SK-N-SH treated with all-trans-retinoic acid at 6 μM for 48 hours (cell line): Measurements from ENCODE around the gene EPB41L2.

Source experiments
- ATAC-seq: fragments of 200-7000 bp; cut with Tn5 transposase; 3 replicates; pipeline ENCODE4 v1.9.1; 2020; ENCODE audit warnings: mild to moderate bottlenecking, moderate library complexity
- ARNTL ChIP-seq: fragments of 450-650 bp; formaldehyde crosslinking; IDR thresholded peaks from 2 replicates; pipeline ENCODE4 v1.5.0; 2020; ENCODE audit warnings: low read depth, mild to moderate bottlenecking, moderate library complexity, borderline replicate concordance
- BACH2 ChIP-seq: fragments of 250-450 bp; sonication (Bioruptor Pico); IDR thresholded peaks from 2 replicates; pipeline ENCODE4 v1.9.0; 2021; ENCODE audit warnings: mild to moderate bottlenecking, borderline replicate concordance
- CSDC2 ChIP-seq: fragments of 250-450 bp; sonication (Bioruptor Pico); IDR thresholded peaks from 2 replicates; pipeline ENCODE4 v1.5.0; 2020; ENCODE audit warnings: mild to moderate bottlenecking, moderate library complexity
- GLIS3 ChIP-seq: fragments of 250-450 bp; sonication (Bioruptor Pico); IDR thresholded peaks from 2 replicates; pipeline ENCODE4 v1.5.0; 2020; ENCODE audit warnings: mild to moderate bottlenecking, moderate library complexity
- OSR1 ChIP-seq: fragments of 250-450 bp; sonication (Bioruptor Pico); IDR thresholded peaks from 2 replicates; pipeline ENCODE4 v1.8.0; 2022; ENCODE audit warnings: moderate library complexity, mild to moderate bottlenecking, inconsistent platforms
- POU6F1 ChIP-seq: fragments of 250-450 bp; sonication (Bioruptor Pico); IDR thresholded peaks from 2 replicates; pipeline ENCODE4 v1.8.0; 2021; ENCODE audit warnings: low read depth, mild to moderate bottlenecking, moderate library complexity, borderline replicate concordance
- PPARA ChIP-seq: fragments of 250-450 bp; sonication (Bioruptor Pico); IDR thresholded peaks from 2 replicates; pipeline ENCODE4 v1.5.0; 2020; ENCODE audit warnings: mild to moderate bottlenecking, borderline replicate concordance
- RARB ChIP-seq: fragments of 250-450 bp; sonication (Bioruptor Pico); IDR thresholded peaks from 2 replicates; pipeline ENCODE4 v1.8.0; 2021; ENCODE audit warnings: mild to moderate bottlenecking, moderate library complexity
- SNAI2 ChIP-seq: fragments of 250-450 bp; sonication (Bioruptor Pico); IDR thresholded peaks from 2 replicates; pipeline ENCODE4 v1.5.0; 2020; ENCODE audit warnings: mild to moderate bottlenecking, moderate library complexity
- TCF4 ChIP-seq: fragments of 250-450 bp; sonication (Bioruptor Pico); IDR thresholded peaks from 2 replicates; pipeline ENCODE4 v1.8.0; 2021; ENCODE audit warnings: mild to moderate bottlenecking, moderate library complexity, borderline replicate concordance
- TOX ChIP-seq: fragments of 250-450 bp; sonication (Bioruptor Pico); IDR thresholded peaks from 2 replicates; pipeline ENCODE4 v1.8.0; 2021; ENCODE audit warnings: mild to moderate bottlenecking, moderate library complexity, borderline replicate concordance
- ZC3H10 ChIP-seq: fragments of 250-450 bp; sonication (Bioruptor Pico); IDR thresholded peaks from 2 replicates; pipeline ENCODE4 v1.5.1; 2021; ENCODE audit warnings: mild to moderate bottlenecking, moderate library complexity
- ZFP3 ChIP-seq: fragments of 250-450 bp; sonication (Bioruptor Pico); IDR thresholded peaks from 2 replicates; pipeline ENCODE4 v1.5.0; 2020; ENCODE audit warnings: mild to moderate bottlenecking, moderate library complexity
- ZFP30 ChIP-seq: fragments of 450-650 bp; formaldehyde crosslinking; IDR thresholded peaks from 2 replicates; pipeline ENCODE4 v1.5.0; 2022; ENCODE audit warnings: mild to moderate bottlenecking, moderate library complexity
- ZNF565 ChIP-seq: fragments of 450-650 bp; formaldehyde crosslinking; conservative IDR thresholded peaks from 2 replicates; pipeline ENCODE4 v1.5.0; 2020; ENCODE audit warnings: low read depth, mild to moderate bottlenecking, moderate library complexity
- ZNF70 ChIP-seq: fragments of 450-650 bp; formaldehyde crosslinking; IDR thresholded peaks from 2 replicates; pipeline ENCODE4 v1.5.0; 2020; ENCODE audit warnings: mild to moderate bottlenecking, moderate library complexity
- ZNF8 ChIP-seq: fragments of 450-650 bp; formaldehyde crosslinking; IDR thresholded peaks from 2 replicates; pipeline ENCODE4 v1.5.0; 2020; ENCODE audit warnings: mild to moderate bottlenecking, moderate library complexity
- TF ChIP-seq, protein P1 (sequence below): fragments of 250-450 bp; sonication (Bioruptor Pico); IDR thresholded peaks from 2 replicates; pipeline ENCODE4 v1.5.0; 2020; ENCODE audit warnings: mild to moderate bottlenecking, moderate library complexity
- TF ChIP-seq, protein P2 (sequence below): fragments of 250-450 bp; sonication (Bioruptor Pico); IDR thresholded peaks from 2 replicates; pipeline ENCODE4 v1.5.1; 2020; ENCODE audit warnings: low read depth, mild to moderate bottlenecking, moderate library complexity
- TF ChIP-seq, protein P3 (sequence below): fragments of 250-450 bp; sonication (Bioruptor Pico); IDR thresholded peaks from 2 replicates; pipeline ENCODE4 v1.5.1; 2021; ENCODE audit warnings: mild to moderate bottlenecking, moderate library complexity

EPB41L2 gene

DNA sequence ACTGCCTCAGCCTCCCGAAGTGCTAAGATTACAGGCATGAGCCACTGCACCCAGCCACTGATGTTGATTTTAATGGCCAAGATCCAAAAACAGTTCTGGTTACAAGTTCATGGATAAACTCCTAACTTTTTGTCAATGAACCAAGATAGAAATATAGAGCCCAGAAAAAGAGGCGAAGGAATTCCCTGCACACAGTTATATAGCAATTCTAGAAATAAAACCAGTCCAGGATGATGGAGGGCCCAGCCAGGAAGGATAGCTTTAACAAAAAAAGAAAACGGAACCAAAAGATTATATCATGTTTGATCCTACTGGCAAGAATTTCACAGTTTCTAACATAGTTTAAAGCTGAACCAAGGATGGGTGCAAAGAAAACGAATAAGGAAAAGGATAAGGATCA lies 10.9 kb downstream of the EPB41L2 start:
- TF ChIP-seq BACH2 (no peak), PPARA (CRISPR knock-in tag) (no peak), ZFP30 (CRISPR knock-in tag) (no peak), POU6F1 (no peak), ARNTL (CRISPR knock-in tag) (no peak), ZNF8 (CRISPR knock-in tag) (no peak), RARB (no peak), ZC3H10 (CRISPR knock-in tag) (no peak)
- TF ChIP-seq, protein P1, sequence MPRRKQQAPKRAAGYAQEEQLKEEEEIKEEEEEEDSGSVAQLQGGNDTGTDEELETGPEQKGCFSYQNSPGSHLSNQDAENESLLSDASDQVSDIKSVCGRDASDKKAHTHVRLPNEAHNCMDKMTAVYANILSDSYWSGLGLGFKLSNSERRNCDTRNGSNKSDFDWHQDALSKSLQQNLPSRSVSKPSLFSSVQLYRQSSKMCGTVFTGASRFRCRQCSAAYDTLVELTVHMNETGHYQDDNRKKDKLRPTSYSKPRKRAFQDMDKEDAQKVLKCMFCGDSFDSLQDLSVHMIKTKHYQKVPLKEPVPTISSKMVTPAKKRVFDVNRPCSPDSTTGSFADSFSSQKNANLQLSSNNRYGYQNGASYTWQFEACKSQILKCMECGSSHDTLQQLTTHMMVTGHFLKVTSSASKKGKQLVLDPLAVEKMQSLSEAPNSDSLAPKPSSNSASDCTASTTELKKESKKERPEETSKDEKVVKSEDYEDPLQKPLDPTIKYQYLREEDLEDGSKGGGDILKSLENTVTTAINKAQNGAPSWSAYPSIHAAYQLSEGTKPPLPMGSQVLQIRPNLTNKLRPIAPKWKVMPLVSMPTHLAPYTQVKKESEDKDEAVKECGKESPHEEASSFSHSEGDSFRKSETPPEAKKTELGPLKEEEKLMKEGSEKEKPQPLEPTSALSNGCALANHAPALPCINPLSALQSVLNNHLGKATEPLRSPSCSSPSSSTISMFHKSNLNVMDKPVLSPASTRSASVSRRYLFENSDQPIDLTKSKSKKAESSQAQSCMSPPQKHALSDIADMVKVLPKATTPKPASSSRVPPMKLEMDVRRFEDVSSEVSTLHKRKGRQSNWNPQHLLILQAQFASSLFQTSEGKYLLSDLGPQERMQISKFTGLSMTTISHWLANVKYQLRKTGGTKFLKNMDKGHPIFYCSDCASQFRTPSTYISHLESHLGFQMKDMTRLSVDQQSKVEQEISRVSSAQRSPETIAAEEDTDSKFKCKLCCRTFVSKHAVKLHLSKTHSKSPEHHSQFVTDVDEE (CRISPR knock-in tag): no peak
- no peak for ATAC-seq

GRCh38 chr6:131051341-131051740 lies 11.7 kb downstream of the EPB41L2 start:
- TF ChIP-seq, protein P2, sequence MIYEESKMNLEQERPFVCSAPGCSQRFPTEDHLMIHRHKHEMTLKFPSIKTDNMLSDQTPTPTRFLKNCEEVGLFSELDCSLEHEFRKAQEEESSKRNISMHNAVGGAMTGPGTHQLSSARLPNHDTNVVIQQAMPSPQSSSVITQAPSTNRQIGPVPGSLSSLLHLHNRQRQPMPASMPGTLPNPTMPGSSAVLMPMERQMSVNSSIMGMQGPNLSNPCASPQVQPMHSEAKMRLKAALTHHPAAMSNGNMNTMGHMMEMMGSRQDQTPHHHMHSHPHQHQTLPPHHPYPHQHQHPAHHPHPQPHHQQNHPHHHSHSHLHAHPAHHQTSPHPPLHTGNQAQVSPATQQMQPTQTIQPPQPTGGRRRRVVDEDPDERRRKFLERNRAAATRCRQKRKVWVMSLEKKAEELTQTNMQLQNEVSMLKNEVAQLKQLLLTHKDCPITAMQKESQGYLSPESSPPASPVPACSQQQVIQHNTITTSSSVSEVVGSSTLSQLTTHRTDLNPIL (CRISPR knock-in tag): no peak
- no peak for TF ChIP-seq ZC3H10 (CRISPR knock-in tag)
- TF ChIP-seq ZFP3 (CRISPR knock-in tag): no peak
- no peak for TF ChIP-seq ARNTL (CRISPR knock-in tag)
- TF ChIP-seq OSR1 (CRISPR knock-in tag): no peak
- no peak for TF ChIP-seq TOX (CRISPR knock-in tag)
- TF ChIP-seq GLIS3: no peak
- no peak for TF ChIP-seq POU6F1
- TF ChIP-seq ZNF565 (CRISPR knock-in tag): no peak
- no peak for TF ChIP-seq TCF4 (CRISPR knock-in tag)
- no peak for TF ChIP-seq ZNF70 (CRISPR knock-in tag)
- no peak for TF ChIP-seq CSDC2 (CRISPR knock-in tag)
- TF ChIP-seq, protein P3, sequence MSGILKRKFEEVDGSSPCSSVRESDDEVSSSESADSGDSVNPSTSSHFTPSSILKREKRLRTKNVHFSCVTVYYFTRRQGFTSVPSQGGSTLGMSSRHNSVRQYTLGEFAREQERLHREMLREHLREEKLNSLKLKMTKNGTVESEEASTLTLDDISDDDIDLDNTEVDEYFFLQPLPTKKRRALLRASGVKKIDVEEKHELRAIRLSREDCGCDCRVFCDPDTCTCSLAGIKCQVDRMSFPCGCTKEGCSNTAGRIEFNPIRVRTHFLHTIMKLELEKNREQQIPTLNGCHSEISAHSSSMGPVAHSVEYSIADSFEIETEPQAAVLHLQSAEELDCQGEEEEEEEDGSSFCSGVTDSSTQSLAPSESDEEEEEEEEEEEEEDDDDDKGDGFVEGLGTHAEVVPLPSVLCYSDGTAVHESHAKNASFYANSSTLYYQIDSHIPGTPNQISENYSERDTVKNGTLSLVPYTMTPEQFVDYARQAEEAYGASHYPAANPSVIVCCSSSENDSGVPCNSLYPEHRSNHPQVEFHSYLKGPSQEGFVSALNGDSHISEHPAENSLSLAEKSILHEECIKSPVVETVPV (CRISPR knock-in tag): no peak
- no peak for TF ChIP-seq BACH2
- TF ChIP-seq RARB: no peak
- ATAC-seq: no peak

- TF ChIP-seq TCF4 (CRISPR knock-in tag): no peak
- no peak for TF ChIP-seq ZC3H10 (CRISPR knock-in tag)
- TF ChIP-seq, protein P3 (CRISPR knock-in tag): no peak
- TF ChIP-seq SNAI2: no peak
- no peak for TF ChIP-seq GLIS3
- ATAC-seq: no peak
Measured at GRCh38 chr6:131049608-131050007, 13.4 kb downstream of the EPB41L2 start.
